GM18868 (cell line): ENCODE results near the gene TTC13.
"Not testable (repeated sequence)": the region's sequence is repeated elsewhere in the genome, so short reads cannot be mapped to it uniquely, and the experiment has no call there.

Source experiments
- ATAC-seq: cut with Tn5 transposase; IDR thresholded peaks from one replicate; pipeline ENCODE4 v1.9.1; 2021; ENCODE audit warnings: mild to moderate bottlenecking, moderate library complexity; ENCODE audit not compliant: unreplicated experiment

The TTC13 gene

GRCh38 chr1:230994860-230995259 is 16.2 kb upstream of the TTC13 start:
- ATAC-seq = no peak

DNA sequence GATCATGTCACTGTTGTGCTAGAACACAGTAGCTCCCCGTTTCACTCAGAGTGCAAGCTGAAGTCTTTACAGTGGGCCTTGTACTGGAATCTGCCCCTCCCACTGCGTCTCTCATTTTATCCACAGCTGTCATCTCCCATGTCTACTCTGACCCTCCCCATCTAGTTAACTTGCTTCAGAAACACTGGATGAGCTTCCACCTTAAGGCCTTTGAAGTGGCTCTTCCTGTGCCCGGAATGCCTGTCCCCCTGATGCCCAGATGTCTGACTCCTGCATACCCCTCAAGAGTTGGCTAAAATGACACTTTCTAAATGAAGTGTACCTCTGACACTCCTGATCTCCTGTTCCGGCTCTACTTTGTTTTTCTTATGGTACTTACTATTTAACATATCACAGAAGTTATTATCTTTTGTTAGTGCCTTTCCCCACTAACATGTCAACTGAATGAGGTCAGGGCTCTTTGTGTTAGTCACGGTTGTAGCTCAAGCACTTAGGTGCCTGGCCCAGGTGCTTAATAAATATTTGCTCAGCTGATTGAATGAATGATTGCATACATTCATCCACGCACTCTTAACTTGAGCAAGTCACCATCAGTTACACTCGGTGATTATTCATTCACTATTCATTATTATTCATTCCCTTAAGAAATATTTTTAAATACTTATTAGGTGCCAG is 13.6 kb upstream of the TTC13 start:
- no peak for ATAC-seq

DNA sequence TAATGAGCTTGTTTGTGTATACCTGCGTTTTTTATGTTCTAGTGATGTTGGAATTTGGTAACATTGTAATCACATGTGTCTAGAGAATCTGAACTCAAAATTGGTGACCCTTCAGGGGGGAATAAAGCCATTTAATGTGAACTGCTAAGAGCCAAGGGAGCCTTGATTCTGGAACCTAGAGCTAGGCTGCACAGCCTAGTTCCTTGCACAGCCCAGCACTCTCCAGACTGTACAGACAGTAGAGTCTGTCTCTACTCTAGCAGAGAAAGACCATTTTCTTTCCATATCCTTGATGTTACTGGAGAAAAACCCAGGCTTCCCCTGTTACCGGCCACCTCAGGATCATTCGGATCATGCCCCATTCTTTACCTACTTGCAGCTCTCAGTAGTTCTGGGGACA is 8.8 kb upstream of the TTC13 start:
- ATAC-seq = no peak

- ATAC-seq = no peak
Observed at GRCh38 chr1:230986976-230987375, 8.3 kb upstream of the TTC13 start.

DNA sequence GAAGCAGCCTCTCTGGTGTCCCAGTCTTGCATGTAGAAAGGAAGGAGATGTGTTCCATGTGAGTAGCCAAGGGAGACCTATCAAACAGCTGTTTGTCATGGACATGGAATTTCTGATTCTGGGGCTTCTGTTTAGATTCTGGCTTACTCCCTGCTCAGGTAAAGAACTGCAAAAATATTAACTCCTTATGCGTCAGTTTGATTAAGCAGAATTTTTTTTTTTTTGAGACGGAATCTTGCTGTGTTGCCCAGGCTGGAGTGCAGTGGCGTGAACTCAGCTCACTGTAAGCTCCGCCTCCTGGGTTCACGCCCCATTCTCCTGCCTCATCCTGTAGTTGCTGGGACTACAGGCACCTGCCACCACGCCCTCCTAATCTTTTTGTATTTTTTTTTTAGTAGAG is 7.0 kb upstream of the TTC13 start:
- ATAC-seq = no peak

- ATAC-seq = not testable (repeated sequence)
Observed at GRCh38 chr1:230984622-230985515, 6.2 kb upstream of the TTC13 start.

DNA sequence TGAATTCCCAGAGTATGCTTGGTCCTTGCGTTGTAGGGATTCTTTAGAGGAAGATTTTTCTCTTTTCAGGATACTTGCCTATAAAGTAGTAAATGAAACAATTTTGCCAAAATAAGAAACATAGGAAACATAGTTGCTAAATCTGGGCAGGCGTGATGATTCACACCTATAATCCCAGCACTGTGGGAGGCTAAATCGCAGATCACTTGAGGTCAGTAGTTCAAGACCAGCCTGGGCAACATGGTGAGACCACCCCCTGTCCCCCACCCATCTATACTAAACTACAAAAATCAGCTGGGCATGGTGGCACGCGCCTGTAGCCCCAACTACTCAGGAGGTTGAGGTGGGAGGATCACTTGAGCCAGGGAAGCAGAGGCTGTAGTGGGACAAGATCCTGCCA is 5.2 kb upstream of the TTC13 start:
- ATAC-seq = no peak

- no peak for ATAC-seq
Observed at GRCh38 chr1:230982696-230983095, 4.0 kb upstream of the TTC13 start.

DNA sequence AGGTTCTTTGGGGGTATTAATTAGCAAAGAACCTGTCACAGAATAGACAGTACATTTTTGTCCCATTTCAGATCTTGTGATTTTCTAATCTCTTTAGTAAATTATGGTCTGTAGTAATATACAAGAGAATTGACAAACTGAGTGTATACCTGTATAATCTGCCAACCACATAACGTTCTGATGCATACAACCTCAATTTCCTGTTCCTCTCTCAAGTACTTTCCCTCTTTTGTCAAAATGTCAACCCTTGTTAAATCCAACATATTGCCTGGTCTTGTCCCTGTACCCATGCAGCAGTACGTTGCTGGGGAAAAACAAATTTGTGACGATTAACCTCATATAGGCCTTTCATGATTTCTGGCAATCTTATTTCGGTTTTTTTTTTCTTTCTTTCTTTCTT is 1.3 kb upstream of the TTC13 start:
- no peak for ATAC-seq

DNA sequence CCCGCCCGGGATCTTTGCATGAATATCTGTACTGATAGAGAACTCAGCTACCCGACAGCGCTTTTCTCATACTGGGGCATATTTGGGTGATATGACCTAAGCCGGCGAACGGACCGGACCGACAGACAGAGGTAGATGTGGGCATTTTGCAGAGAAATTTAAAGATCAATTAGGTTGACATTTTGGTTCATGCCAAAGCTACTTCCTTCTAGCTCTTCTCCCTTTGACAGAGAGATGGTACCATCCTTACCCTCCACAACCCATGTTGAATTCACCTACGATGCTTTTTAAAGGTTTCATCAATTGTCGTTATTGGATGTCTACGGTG is 692 bp upstream of the TTC13 start:
- ATAC-seq = no peak

DNA sequence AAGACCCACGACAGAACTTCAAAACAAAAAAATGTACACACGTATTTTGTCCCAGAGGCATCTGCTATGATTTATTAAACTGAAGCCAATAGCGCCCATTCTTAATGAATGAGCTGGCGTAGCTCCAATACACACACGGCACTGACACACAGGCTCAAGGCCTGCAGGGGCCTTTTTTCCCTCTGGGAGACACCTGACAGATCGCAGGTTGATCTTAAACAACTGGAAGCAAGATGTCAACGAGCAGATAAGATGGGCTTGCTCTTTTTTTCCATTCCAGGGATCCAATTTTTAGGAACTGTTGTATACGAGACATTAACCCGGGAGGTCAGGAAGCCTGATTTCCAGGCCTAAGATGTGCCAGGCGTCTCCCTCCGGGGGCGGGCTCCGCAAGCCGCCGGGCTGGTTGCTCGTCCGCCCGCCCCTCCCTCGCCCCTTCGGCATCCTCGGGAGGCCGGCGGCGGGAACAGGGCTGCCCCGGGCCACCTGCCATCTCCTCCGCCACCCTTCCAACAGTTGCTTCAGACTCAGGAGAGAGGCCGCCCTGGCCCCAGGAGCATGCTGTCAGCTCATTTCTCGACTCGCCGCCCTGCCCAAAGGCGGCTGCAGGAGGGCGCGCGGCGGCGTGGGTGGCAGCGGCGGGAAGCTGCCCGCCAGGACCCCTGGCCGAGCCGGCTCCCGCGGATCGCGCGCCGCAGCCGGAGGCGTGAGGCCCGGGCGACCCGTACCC is 735 bp downstream of the TTC13 start:
- peak; percentile 5 for ATAC-seq

- ATAC-seq = no peak
Observed at GRCh38 chr1:230976825-230977747, 1.6 kb downstream of the TTC13 start.

- no peak for ATAC-seq
Observed at GRCh38 chr1:230976360-230976759, 2.3 kb downstream of the TTC13 start.

- ATAC-seq = no peak
Observed at GRCh38 chr1:230975636-230976035, 3.0 kb downstream of the TTC13 start.

DNA sequence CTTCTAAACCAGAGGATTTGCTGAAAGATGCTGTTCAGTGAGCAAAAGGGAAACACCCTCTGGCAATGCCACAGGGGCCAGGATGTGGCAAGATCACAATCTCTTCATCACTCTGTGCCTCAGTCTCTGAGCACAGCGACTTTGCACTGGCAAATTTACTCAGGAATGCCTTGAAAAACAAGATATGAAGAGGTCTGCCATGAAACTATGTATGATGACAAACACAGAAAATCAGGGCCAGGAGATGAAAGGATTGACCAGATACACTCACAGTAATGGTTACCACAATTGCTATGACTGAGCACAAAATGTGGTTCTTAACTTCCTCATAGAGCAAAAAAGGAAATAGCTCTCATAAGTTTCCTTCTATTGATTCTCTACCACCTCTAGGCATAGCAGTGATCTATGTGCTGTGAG is 5.8 kb downstream of the TTC13 start:
- peak; percentile 88 for ATAC-seq

DNA sequence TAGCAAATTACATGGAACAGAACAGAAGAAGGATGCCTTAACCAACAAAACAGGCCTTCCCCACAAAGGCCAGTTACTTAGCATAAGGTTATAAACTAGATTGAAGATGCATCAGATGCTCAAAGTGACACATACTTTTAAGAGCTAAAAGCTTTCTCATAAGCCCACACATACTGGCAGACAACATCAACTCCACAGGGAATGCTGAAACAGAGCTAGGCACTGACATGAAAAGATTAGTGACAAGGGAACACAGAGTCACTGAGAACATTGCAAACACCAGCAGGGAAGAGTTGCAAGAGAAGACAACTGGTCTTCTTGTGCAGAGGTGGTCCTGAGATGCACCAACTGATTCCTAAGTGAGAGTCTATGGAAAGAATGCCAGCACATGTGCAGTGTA is 6.9 kb downstream of the TTC13 start:
- ATAC-seq = no peak

DNA sequence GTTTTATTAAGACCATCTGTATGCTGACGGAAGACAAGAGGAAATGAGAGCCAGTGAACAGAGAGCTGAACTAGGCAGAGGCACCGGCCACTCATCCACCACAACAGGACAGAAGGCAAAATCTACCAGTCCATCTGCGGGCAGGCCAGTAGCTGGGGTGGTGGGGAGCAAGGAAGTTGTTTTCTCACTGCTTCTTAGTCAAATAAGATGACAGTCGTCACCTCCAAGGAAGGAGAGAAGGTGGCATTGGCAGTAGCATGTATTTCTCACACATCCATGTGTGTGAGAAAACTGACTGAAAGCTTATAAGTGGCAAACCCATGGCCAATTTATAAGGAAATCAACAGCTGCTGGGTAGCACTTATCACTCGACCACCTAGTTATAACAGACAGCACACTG is 8.2 kb downstream of the TTC13 start:
- ATAC-seq = no peak

DNA sequence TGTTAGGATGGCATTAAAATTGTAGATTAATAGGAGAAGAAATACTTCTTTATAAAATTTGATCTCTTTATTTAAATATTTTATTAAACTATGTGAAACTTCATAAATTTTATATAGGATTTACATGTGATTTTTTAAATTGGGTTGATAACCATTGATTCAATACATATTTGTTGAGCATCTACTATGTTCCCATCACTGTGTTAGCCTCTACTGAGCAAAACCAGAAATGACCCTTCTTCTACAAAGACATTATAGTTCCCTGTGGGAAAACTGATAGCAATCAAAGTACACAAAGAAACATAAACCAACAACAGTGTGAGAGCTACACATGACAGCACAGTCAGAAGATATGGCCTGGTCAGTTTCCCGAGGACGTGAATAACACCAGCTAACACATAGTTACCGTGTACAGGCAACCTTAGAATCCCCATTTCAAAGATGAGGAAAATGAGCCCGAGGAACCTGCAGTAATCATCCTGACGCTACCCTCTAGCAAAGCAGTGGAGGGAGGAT is 12.2 kb downstream of the TTC13 start:
- no peak for ATAC-seq

DNA sequence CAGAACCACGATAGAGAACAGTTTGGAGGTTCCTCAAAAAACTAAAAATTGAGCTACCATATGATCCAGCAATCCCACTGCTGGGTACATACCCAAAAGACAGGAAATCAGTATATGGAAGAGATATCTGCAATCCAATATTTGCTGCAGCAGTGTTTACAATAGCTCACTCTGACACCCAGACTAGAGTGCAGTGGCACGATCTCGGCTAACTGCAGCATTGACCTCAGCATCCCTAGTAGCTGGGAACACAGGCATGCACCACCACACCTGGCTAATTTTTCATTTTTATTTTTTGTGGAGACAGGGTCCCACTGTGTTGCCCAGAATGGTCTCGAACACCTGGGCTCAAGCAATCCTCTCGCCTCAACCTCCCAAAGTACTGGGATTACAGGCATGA is 13.1 kb downstream of the TTC13 start:
- no peak for ATAC-seq

DNA sequence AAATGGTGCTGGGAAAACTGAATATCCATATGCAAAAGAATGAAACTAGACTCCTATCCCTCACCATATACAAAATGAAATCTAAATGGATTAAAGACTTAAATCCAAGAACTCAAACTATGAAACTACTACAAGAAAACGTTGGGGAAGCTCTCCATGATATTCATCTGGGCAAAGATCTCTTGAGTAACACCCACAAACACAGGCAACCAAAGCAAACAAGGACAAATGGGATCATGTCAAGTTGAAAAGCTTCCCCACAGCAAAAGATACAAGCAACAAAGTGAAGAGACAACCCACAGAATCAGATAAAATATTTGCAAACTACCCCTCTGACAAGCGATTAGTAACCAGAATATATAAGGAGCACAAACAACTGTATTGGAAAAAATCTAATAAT is 13.8 kb downstream of the TTC13 start:
- ATAC-seq = no peak

DNA sequence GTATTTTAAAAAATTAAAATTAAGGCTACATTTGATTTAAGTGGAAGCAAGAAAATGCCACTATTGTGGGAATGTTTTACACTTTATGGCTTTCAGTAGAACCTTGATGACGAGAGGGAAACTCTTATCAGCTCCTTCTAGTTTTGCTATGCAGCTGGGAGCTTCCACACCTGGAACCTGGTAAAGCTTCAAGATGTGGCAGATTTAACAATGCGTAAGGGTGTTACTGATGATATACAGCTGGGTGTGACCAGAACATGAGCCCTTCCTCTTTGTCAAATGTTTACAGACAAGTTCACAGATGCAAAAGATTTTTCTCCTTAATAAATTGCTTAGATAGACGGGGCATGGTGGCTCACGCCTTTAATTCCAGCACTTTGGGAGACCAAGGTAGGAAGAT is 20.3 kb downstream of the TTC13 start:
- no peak for ATAC-seq
